Body of pancreas (tissue), 4 donors: Measurements from ENCODE around the gene PRKAA2. TPM values are rescaled to one million over a fixed set of nuclear protein-coding genes. Genes with fewer than 3 reads are reported as not detected.

Experiments used
- ATAC-seq: fragments of 150-250 bp; one replicate; pipeline ENCODE4 v1.9.1; 2016
- DNase-seq, 4 donors: peaks; one replicate each; pipeline ENCODE4 v3.0.0-alpha.2; 2019
- H3K27ac ChIP-seq, 4 donors: fragments of 200-600 bp; sonication (generic); 1 replicate in 3 of 4; 2 replicates in 1 of 4; pipeline versions ENCODE4 v1.5.1 to v1.6.1; 2016 to 2019; ENCODE audit warnings: mild to moderate bottlenecking in 1 of 4, mixed read lengths in 1 of 4, moderate library complexity in 1 of 4
- H3K27me3 ChIP-seq, 2 donors: fragments of 200-600 bp; sonication (generic); one replicate each; pipeline ENCODE4 v1.6.0; 2016; ENCODE audit warnings: mild to moderate bottlenecking in 1 of 2
- H3K36me3 ChIP-seq, 2 donors: fragments of 200-600 bp; sonication (generic); replicated peaks in 1 of 2; 2 replicates each; pipeline ENCODE4 v1.5.1; 2016; ENCODE audit warnings: low read depth in 2 of 2; ENCODE audit not compliant: insufficient read depth in 1 of 2
- H3K4me1 ChIP-seq: fragments of 200-600 bp; sonication (generic); one replicate; pipeline ENCODE4 v1.6.0; 2016
- H3K4me3 ChIP-seq, 2 donors: fragments of 200-600 bp; sonication (generic); 1 replicate in 1 of 2; 2 replicates in 1 of 2; pipeline ENCODE4 v1.5.1; 2016 to 2019
- H3K9me3 ChIP-seq, 3 donors: fragments of 200-600 bp; sonication (generic); 1 replicate in 2 of 3; 2 replicates in 1 of 3; pipeline ENCODE4 v1.5.1; 2016
- POLR2A ChIP-seq, 3 donors: fragments of 450-650 bp; IDR thresholded peaks; one replicate each; pipeline ENCODE4 v1.6.1; 2016; ENCODE audit warnings: antibody characterized with exemption in 3 of 3, mild to moderate bottlenecking in 2 of 3
- WGBS, 2 donors: methylation state at CpG; one replicate each; pipeline ENCODE4 v1.1.5; 2017; 5-methylcytosine and 5-hydroxymethylcytosine counted together
- intact Hi-C: fragments of 100-400 bp; cut with DNase I; formaldehyde crosslinking; loops from one replicate; pipeline ENCODE4 v1.15.1; 2023
- total RNA-seq, 2 donors: library from RNA; depleted of rRNA; stranded (reverse); fragments of >200 nt; gene quantifications; one replicate each; pipeline ENCODE4 v1.1.0, GENCODE V29; 2016
- TF ChIP-seq, protein P1 (sequence below), 7 experiments: fragments of 450-650 bp in 4 of 7; fragments of 200-600 bp in 3 of 7; sonication (generic) in 3 of 7; IDR thresholded peaks; one replicate each; pipeline ENCODE4 v1.5.1; 2016 to 2019; ENCODE audit warnings: antibody characterized with exemption in 7 of 7

PRKAA2 gene
- total RNA-seq, 2 donors from 2014 or later: 3.3 to 7.5 TPM

DNA sequence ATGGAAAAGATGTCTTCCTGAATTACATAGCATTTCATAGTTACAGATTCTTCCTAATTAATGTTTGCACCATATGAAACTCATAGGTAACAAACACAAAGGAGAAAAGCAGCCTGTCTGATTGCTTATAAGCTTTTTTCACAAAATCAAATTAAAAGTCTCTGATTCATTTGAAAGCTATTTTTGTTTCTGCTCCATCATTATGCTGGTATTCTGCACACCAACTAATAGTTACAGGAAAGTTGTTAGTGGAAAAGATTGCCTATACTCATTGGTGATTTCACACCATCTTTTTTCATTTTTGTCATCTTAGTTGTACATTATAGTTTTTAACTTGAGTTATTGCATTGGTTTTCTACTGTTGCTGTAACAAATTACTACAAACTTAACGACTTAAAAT, 70.0 kb downstream of the PRKAA2 start:
- intact Hi-C loops: no loop called here
- no peak overlapping the region for H3K4me3 ChIP-seq
- DNase-seq: no peak
- ATAC-seq: no peak
- no peaks in the 10 kb centered on the region for H3K4me1 ChIP-seq
- 35% methylated on average over 1 of the region's 1 CpG for WGBS, 2 donors
- no peaks in the 10 kb centered on the region for H3K9me3 ChIP-seq
- no peaks in the 10 kb centered on the region for H3K36me3 ChIP-seq
- no peak overlapping the region for H3K27ac ChIP-seq
- TF ChIP-seq POLR2A (IDR thresholded peaks at IDR 0.05): no peak
- TF ChIP-seq, protein P1, sequence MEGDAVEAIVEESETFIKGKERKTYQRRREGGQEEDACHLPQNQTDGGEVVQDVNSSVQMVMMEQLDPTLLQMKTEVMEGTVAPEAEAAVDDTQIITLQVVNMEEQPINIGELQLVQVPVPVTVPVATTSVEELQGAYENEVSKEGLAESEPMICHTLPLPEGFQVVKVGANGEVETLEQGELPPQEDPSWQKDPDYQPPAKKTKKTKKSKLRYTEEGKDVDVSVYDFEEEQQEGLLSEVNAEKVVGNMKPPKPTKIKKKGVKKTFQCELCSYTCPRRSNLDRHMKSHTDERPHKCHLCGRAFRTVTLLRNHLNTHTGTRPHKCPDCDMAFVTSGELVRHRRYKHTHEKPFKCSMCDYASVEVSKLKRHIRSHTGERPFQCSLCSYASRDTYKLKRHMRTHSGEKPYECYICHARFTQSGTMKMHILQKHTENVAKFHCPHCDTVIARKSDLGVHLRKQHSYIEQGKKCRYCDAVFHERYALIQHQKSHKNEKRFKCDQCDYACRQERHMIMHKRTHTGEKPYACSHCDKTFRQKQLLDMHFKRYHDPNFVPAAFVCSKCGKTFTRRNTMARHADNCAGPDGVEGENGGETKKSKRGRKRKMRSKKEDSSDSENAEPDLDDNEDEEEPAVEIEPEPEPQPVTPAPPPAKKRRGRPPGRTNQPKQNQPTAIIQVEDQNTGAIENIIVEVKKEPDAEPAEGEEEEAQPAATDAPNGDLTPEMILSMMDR (IDR thresholded peaks at IDR 0.05): no peak
- no peaks in the 10 kb centered on the region for H3K27me3 ChIP-seq

DNA sequence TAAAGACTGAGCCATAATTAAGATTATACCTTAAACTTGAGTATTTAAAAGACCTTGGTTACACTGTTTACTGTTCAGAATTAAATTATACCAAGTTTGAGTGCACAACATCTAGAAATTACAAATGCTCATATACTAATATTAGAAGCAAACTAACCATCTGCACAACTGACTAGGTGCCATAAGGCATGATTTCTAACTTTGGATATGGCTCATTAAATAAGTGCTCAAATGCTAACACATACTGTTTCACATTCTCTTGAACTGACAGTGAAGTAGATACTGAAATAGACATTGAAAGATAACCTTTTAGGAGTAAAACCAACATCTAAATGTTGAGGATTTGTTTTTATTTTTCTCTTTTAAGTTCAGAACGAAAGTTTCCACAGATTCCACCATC, 74.1 kb downstream of the PRKAA2 start:
- H3K36me3 ChIP-seq: no peaks in the 10 kb centered on the region
- DNase-seq (no peak), ATAC-seq (no peak)
- no peaks in the 10 kb centered on the region for H3K4me1 ChIP-seq
- no peaks in the 10 kb centered on the region for H3K9me3 ChIP-seq
- no peaks in the 10 kb centered on the region for H3K27me3 ChIP-seq
- no peak overlapping the region for H3K27ac ChIP-seq
- 67 to 69% methylated on average over 1 of the region's 1 CpG for WGBS, 2 donors
- intact Hi-C loops: no loop called here
- TF ChIP-seq, protein P1 (IDR thresholded peaks at IDR 0.05): no peak
- TF ChIP-seq POLR2A (IDR thresholded peaks at IDR 0.05): no peak
- H3K4me3 ChIP-seq: no peak overlapping the region

DNA sequence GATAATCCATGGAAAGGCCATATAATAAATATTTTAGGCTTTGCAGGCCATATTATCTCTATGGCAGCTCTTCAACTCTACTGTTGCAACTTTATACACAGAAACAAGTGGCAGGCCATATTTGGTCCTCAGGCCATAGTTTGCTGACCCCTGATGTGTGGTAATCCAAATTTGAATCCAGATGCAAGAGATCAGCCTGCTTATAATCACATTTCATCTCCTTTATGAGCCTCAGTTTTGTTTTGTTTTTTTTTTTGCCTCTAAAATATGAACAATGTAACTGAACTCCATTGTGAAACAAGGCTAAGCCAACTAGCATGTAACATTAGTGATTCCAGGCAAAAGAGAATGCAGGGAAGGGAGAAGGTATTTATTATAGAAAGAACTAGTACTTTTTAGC, 81.6 kb downstream of the PRKAA2 start:
- TF ChIP-seq POLR2A (IDR thresholded peaks at IDR 0.05): no peak
- TF ChIP-seq, protein P1 (IDR thresholded peaks at IDR 0.05): no peak
- H3K27ac ChIP-seq: no peak overlapping the region
- ATAC-seq: no peak
- H3K9me3 ChIP-seq: no peaks in the 10 kb centered on the region
- no peaks in the 10 kb centered on the region for H3K4me1 ChIP-seq
- DNase-seq: no peak
- H3K27me3 ChIP-seq: no peaks in the 10 kb centered on the region
- no peak overlapping the region for H3K4me3 ChIP-seq
- H3K36me3 ChIP-seq: no peaks in the 10 kb centered on the region
- intact Hi-C loops: no loop called here

DNA sequence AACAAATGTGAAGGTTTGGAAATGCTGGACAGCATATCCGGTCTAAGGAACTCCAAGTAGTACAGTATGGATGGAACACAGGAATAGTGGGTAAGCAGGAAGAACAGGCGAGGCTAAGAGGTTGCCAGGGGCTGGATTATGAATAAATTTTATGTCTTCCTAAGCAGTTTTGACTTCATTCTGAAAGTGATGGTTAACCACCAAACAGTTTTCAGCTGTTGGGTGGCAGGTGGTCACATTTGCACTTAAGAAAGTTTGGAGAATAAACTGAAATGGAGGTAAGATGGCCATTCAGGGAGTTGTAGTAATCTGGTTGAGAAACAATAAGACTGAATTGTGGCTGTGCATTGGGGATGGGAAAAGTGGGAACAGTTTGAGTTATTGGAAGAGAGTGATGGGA, 83.8 kb downstream of the PRKAA2 start:
- intact Hi-C loops: no loop called here
- 78 to 86% methylated on average over 2 of the region's 2 CpGs for WGBS, 2 donors
- H3K4me3 ChIP-seq: no peak overlapping the region
- H3K9me3 ChIP-seq: no peaks in the 10 kb centered on the region
- TF ChIP-seq, protein P1 (IDR thresholded peaks at IDR 0.05): no peak
- ATAC-seq (no peak), DNase-seq (no peak)
- no peak overlapping the region for H3K27ac ChIP-seq
- no peaks in the 10 kb centered on the region for H3K27me3 ChIP-seq
- H3K4me1 ChIP-seq: no peaks in the 10 kb centered on the region
- H3K36me3 ChIP-seq: no peaks in the 10 kb centered on the region

DNA sequence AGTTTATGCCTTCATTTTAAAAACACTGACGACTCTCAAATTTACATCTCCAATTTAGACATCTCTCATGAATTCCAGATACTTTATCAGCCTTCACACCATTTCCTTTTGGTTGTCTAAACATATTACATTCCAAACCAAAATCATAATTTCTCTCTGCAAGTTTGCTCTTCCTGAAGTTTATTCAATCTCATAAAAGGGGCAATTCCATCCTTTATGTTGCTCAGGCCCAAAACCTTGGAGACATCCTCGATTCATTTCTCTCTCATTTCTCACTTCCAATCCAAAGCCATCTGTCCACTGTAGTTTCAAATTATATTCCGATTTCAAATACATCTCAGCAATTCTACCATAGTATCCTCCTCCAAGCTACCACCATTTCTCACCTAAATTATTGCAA, 100.1 kb downstream of the PRKAA2 start:
- Histone ChIP-seq H3K4me1 (no peaks in the 10 kb centered on the region), H3K27ac (no peak overlapping the region), H3K36me3 (no peaks in the 10 kb centered on the region), H3K27me3 (no peaks in the 10 kb centered on the region), H3K4me3 (no peak overlapping the region), H3K9me3 (no peaks in the 10 kb centered on the region)
- ATAC-seq (no peak), DNase-seq (no peak)
- WGBS, 2 donors: 78 to 79% methylated on average over 3 of the region's 3 CpGs
- intact Hi-C loops: no loop called here
- no peak for TF ChIP-seq POLR2A (IDR thresholded peaks at IDR 0.05)
- TF ChIP-seq, protein P1 (IDR thresholded peaks at IDR 0.05): no peak
